IPS-11a (cell line): Measurements from ENCODE around the gene TEX2.
"Not testable (repeated sequence)": the region's sequence is repeated elsewhere in the genome, so short reads cannot be mapped to it uniquely, and the experiment has no call there.

Experiments used
- H3K4me3 ChIP-seq: one replicate; pipeline ENCODE4 v1.5.1; 2013; ENCODE audit warnings: low read depth, low read length, control low read depth

Gene TEX2

GRCh38 chr17:64214950-64215349, 48.1 kb downstream of the TEX2 start:
- no peak overlapping the region for H3K4me3 ChIP-seq

DNA sequence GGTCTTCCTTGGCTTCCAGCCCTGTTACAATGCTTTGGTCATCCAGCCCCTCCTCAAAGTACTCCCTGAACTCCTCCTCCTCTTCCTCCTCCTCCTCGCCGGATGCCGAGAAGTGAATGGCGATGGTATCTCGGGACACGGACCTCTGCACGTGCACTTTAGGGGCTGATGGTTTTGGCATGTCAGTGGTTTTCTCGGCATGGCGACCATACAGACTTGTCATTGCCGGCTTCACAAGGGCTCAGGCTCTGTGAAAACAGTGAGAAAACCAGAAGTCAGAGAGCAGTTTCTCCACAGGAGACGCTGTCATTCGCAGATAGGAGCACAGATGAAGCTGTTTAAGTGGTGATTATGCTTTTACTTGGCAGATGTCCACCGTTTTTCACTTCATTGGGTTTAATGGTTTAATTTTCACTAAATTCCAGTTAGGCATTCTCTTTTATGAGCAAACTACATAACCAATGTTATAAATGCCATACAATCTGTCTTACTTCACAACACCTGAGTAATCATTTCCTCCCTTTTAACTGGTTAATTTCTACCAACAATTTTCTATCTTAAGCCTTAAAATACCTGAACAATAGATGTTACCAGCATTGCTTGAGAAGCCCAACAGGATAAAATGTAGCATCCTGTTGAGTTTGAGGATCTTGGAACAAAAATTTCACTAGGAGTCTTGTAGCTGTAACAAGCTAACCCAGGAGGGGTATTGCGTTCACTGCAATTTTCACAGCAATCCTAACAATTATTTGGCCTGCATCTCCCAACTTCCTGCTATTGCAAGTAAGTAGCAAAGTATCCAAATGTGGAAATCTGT, 48.9 kb downstream of the TEX2 start:
- H3K4me3 ChIP-seq, result no peak overlapping the region

- H3K4me3 ChIP-seq, result no peak overlapping the region
Observed at GRCh38 chr17:64212122-64212521, 50.9 kb downstream of the TEX2 start.

- H3K4me3 ChIP-seq, result no peak overlapping the region
Observed at GRCh38 chr17:64209983-64210382, 53.1 kb downstream of the TEX2 start.

- H3K4me3 ChIP-seq, result no peak overlapping the region
Observed at GRCh38 chr17:64209356-64209941, 53.6 kb downstream of the TEX2 start.

DNA sequence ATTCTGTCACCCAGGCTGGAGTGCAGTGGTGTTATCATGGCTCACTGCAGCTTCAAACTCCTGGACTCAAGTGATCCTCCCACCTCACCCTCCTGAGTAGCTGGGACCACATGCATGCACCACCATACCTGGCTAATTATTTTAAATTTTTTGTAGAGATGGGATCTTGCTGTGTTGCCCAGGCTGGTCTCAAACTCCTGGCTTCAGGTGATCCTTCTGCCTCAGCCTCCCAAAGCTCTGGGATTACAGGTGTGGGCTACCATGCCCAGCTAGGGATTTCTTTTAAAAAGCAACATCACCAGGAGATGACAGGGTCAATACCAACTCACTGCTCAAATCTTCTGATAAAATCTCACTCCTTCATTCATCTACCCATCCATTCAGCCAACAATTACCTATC, 54.4 kb downstream of the TEX2 start:
- not testable (repeated sequence) for H3K4me3 ChIP-seq

DNA sequence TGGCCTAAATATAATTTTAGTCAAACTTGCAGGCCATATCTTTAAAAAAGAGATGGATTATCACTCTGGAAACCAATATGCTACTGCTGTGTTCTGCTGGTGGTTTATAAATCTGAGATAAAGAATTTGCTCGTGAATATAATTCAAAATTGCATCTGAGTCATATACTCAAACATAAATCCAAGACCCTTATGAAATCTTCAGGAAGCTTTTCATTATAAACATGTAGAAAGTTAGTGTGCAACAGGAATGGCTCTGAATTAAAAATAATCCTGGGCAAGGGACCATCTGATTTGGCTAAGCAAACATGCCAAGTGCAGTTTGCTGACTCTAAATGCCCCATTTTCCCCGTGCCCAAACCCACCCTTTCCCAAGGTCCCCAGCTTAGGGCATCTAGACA, 57.3 kb downstream of the TEX2 start:
- H3K4me3 ChIP-seq, result no peak overlapping the region

DNA sequence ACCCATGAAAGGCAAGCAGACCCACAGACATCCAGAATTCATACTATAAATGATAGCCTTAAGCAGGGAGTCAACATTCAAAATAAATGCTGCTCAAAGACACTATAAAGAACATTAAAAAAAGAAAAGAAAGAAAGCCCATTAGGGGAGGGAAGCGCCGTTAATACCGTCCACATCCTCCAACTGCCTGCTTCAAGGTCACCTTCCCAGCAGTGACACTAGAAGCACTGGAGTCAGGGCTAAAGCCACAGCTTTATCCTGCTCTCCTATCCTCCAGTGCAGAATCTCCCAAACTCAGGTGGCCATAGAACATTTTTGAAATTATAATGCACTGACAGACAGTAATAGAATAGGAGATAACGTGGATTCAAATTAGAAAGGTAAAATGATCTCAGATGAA, 59.4 kb downstream of the TEX2 start:
- H3K4me3 ChIP-seq, result no peak overlapping the region

- no peak overlapping the region for H3K4me3 ChIP-seq
Observed at GRCh38 chr17:64202683-64203344, 60.2 kb downstream of the TEX2 start.

GRCh38 chr17:64200080-64201032, 62.7 kb downstream of the TEX2 start:
- H3K4me3 ChIP-seq, result no peak overlapping the region

- no peak overlapping the region for H3K4me3 ChIP-seq
Observed at GRCh38 chr17:64198331-64199090, 64.5 kb downstream of the TEX2 start.

DNA sequence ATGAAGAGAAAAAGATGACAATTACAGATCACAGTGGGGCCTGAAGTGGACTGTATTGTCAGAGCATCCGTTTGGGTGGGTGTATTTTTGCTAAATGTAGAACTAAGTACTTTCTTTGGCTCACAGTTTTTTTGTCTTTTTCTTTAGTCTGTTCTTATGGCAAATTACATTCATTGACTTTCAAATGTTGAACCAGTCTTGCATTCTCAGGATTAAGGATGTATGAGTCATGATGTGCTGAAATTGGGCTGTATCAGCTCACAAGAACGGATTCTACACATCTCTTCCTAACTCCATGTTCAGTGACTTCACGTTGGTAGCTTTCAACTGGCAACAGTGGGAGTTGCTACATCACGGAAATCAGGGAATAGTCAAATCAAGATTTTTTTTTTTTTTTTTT, 66.5 kb downstream of the TEX2 start:
- no peak overlapping the region for H3K4me3 ChIP-seq

GRCh38 chr17:64193561-64193960, 69.5 kb downstream of the TEX2 start:
- no peak overlapping the region for H3K4me3 ChIP-seq

DNA sequence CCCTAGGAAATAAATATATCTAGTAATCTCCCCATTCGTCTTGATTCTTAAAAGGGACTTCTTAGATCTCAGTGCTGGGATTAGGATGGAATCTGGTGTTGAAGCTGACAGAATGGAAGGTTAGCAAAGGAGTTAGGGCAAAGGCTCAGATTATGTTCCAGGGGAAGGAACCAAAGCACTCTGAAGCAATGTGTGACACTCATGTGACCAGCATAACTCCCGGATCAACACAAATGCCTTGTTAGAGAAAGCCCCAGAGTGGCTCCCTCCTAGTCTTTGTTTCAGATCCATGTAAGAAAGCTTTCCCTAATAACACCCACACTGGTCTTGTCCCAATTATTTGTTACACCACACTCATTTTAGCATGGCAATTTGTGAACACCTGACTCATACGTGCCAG, 70.5 kb downstream of the TEX2 start:
- no peak overlapping the region for H3K4me3 ChIP-seq

- no peak overlapping the region for H3K4me3 ChIP-seq
Observed at GRCh38 chr17:64190472-64190871, 72.6 kb downstream of the TEX2 start.

DNA sequence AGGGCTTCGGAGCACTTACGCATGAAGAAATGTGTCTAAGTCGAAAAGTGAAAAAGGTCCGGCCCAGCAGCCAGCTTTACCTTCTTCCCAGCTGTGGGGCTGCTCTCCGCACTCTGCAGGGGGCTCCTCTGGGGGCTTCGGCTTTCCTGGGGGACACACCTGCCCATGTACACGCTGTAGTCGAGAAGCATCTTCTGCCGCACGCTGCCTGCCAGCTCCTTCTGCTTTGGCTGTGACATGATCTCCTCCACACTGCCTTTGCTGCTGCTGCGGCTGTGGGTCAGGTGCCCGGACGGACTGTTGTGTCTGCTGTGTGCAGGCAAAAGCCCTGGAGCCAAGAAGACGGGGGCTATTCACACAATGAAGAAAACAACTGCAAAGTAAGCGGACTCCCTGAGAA, 75.0 kb downstream of the TEX2 start:
- H3K4me3 ChIP-seq, result no peak overlapping the region

- H3K4me3 ChIP-seq, result no peak overlapping the region
Observed at GRCh38 chr17:64187093-64187895, 75.8 kb downstream of the TEX2 start.

DNA sequence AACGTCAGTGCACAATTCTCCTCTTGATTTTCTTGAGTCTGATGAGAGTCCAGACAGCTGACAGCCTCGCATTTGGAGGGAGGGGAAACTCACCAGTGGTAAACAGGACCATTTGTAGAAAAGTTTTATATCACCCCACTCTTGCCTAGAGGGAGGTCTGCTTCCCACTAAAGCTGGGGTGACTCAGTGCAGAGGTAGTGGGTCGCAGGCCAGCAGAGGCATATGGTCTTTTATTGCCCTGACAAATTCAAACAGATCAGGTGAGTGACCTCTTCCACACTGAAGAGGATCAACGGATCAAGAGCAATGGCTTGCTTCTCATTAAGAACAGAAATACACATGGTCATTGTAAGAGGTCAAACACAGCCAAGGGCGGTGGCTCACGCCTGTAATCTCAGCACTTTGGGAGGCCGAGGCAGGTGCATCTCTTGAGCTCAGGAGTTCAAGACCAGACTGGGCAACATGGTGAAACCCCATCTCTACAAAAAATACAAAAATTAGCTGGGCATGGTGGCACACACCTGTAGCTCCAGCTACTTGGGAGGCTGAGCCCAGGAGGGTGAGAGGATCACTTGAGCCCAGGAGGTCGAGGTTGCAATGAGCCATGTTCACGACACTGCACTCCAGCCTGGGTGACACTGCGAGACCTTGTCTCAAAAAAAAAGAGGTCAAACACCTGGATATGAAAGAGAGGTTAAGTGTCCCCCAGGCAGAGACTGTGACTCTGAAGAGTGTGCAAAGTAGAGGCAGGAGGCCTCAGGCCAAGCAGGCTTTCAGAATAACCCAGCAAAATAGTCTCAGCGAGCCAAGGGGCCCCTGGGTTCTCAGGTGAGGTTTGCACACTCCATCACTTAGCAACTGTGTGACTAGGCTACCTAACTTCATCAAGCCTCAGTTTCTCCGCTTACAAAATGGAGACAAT, 76.6 kb downstream of the TEX2 start:
- no peak overlapping the region for H3K4me3 ChIP-seq
